KBM-7 (cell line): ENCODE data around the gene SPTY2D1.
"Not testable (repeated sequence)": the region's sequence is repeated elsewhere in the genome, so short reads cannot be mapped to it uniquely, and the experiment has no call there.

Experiments used
- DNase-seq: peaks from one replicate; pipeline ENCODE4 v3.0.0-alpha.2; 2015
- in situ Hi-C: fragments of 300-500 bp; cut with MboI; formaldehyde crosslinking; loops from 2 replicates; pipeline ENCODE4 v1.14.3; 2020; ENCODE audit warnings: low sequenced_read_pairs, low pct_unique_long_range_greater_than_20kb, mixed read lengths

Gene SPTY2D1, protein sequence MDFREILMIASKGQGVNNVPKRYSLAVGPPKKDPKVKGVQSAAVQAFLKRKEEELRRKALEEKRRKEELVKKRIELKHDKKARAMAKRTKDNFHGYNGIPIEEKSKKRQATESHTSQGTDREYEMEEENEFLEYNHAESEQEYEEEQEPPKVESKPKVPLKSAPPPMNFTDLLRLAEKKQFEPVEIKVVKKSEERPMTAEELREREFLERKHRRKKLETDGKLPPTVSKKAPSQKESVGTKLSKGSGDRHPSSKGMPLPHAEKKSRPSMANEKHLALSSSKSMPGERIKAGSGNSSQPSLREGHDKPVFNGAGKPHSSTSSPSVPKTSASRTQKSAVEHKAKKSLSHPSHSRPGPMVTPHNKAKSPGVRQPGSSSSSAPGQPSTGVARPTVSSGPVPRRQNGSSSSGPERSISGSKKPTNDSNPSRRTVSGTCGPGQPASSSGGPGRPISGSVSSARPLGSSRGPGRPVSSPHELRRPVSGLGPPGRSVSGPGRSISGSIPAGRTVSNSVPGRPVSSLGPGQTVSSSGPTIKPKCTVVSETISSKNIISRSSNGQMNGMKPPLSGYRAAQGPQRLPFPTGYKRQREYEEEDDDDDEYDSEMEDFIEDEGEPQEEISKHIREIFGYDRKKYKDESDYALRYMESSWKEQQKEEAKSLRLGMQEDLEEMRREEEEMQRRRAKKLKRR

GRCh38 chr11:18634140-18635032 lies at the start of gene SPTY2D1:
Gene SPTY2D1, minus strand, starts transcription at chr11:18634342. Its CDS starts 85 bp downstream, at chr11:18634257.
- DNase-seq, result peak; percentile 98
- in situ Hi-C loops, result no loop called here

DNA sequence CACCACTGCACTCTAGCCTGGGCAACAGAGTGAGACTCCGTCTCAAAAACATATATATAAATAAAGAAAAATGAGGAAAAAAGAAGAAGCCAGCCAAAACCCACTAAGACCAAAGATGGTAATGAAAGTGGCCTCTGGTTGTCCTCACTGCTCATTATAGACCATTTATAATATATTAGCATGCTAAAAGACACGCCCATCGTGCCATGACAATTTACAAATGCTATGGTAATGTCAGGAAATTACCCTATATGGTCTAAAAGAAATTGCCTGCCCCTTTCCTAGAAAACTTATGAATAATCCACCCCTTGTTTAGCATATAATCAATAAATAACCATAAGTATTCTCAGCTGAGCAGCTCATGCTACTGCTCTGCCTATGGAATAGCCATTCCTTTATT lies 48.3 kb upstream of the SPTY2D1 start:
- in situ Hi-C loops, result no loop called here
- no peak for DNase-seq

DNA sequence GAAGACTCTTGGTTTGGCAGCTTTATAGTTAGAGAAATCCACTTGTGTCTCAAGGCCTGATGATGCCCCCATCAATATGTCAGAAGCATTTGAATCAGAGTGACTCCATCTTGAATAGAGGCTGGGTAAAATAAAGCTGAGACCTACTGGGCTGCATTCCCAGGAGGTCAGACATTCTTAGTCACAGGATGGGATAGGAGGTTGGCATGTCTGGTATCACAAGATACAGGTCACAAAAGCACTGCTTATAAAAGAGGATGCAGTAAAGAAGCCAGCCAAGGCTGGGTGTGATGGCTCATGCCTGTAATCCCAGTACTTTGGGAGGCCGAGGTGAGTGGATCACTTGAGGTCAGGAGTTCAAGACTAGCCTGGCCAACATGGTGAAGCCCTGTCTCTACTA lies 47.8 kb upstream of the SPTY2D1 start:
- in situ Hi-C loops, DNase-seq: not testable (repeated sequence)

DNA sequence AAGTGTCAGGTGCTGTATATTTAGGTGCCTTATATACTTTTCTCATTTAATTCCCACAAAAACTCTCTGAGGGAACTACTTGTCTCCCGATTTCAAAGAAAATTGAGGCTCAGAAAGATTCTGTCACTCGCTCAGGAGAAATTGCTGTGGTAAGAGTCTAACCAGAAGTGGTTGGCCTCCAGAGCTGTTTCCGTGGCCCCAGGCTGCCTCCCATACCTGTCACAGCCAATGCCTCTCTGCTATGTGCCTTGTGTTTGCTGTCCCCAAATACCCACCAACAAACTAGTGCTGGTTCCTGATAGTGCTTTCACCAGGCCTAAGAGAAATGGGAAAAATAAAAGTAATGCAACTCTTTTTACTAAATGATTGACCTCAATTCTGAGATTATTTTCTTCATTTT lies 43.4 kb upstream of the SPTY2D1 start:
- in situ Hi-C loops, result no loop called here
- no peak for DNase-seq

GRCh38 chr11:18676803-18677202 lies 42.7 kb upstream of the SPTY2D1 start:
- DNase-seq, result no peak
- in situ Hi-C loops, result no loop called here

- in situ Hi-C loops, result not testable (repeated sequence)
- DNase-seq, result peak; percentile 13
Observed at GRCh38 chr11:18672209-18672608, 38.1 kb upstream of the SPTY2D1 start.

DNA sequence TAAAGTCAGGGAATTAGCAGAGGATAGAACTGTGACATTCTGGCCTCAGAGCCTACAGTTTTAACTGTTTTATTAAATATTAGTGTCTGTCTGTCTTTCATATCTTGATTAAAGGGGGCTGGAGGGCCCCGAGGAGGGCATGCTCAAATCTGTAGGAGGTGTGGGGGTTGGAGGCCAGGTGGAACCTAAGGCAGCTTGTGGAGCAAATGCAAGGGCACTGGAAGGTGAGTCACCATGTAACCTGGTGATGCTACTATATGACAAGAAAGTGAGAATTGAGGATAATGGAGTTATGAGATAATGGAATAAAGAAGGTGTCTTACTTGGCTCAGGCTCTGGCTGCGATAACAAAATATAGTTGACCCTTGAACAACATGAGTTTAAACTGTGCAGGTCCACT lies 37.1 kb upstream of the SPTY2D1 start:
- no peak for DNase-seq
- in situ Hi-C loops, result no loop called here

- DNase-seq, result peak; percentile 15
- in situ Hi-C loops, result no loop called here
Observed at GRCh38 chr11:18669711-18670110, 35.6 kb upstream of the SPTY2D1 start.

- in situ Hi-C loops, result no loop called here
- no peak for DNase-seq
Observed at GRCh38 chr11:18669219-18669596, 35.1 kb upstream of the SPTY2D1 start.

DNA sequence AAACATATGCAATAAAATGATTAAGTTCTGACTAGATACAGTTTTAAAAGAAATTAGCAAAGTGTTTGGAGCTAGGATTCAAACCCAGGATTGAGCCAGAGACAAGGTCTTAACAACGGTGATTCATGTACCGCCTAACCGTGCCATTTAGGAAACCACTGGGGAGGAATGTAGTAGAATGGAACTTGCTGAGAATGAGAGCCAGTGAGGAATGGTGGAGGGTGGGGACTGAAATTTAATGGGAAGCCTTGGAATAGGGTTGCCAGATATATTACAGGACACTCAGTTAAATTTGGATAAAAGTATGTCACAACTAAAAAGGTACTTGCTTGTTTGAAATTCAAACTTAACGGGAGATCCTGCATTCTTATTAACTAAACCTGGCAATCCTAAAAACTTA lies 34.0 kb upstream of the SPTY2D1 start:
- no peak for DNase-seq
- in situ Hi-C loops, result no loop called here

GRCh38 chr11:18665353-18665872 lies 31.3 kb upstream of the SPTY2D1 start:
- in situ Hi-C loops, DNase-seq: not testable (repeated sequence)

GRCh38 chr11:18657673-18658072 lies 23.5 kb upstream of the SPTY2D1 start:
- in situ Hi-C loops, result no loop called here
- DNase-seq, result no peak

- DNase-seq, result peak; percentile 85
- in situ Hi-C loops, result no loop called here
Observed at GRCh38 chr11:18650859-18651557, 16.9 kb upstream of the SPTY2D1 start.

GRCh38 chr11:18650353-18650752 lies 16.2 kb upstream of the SPTY2D1 start:
- in situ Hi-C loops, result no loop called here
- no peak for DNase-seq

GRCh38 chr11:18643034-18643433 lies 8.9 kb upstream of the SPTY2D1 start:
- in situ Hi-C loops, DNase-seq: not testable (repeated sequence)

DNA sequence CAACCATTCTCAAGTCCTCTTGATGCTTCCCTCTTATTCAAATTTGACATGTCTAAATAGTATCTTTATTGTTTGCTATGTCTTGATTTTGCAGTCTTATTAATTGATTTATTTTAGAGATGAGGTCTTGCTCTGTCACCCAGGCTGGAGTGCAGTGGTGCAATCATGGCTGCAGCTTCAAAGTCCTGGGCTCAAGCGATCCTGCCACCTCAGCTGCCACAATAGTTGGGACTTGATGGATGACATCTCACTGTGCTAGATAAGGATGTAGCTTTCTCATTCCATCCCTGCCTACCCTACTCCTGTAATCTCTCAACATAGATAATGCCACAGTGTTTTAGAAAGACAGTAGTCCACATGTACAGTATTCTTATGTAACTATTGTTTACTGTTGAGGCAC lies 7.5 kb upstream of the SPTY2D1 start:
- no peak for DNase-seq
- in situ Hi-C loops, result no loop called here

GRCh38 chr11:18633256-18634139 lies 644 bp downstream of the SPTY2D1 start:
- in situ Hi-C loops, result no loop called here
- peak; percentile 11 for DNase-seq

DNA sequence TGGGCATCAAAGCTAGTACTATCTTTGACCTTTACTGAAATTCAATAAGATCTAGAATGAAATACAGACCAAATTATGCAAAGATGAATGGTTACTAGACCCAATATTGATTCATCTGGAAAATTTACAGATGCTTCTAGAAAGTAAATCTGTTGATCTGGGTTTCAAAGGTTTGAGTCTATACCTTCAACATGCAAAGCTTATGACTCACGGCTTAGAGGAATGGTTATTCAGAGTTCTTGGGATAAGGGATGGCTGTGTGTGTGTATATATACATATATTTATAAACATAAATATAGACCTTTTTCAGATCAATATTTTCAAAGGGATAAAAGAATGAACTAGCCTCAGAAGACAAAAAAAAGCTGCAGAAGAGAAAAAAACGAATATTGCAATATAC lies 1.3 kb downstream of the SPTY2D1 start:
- no peak for DNase-seq
- in situ Hi-C loops, result no loop called here
